Fibroblast of the aortic adventitia (primary cell): Measurements from ENCODE around the gene RAB40C. TPM values are rescaled to one million over a fixed set of nuclear protein-coding genes. Genes with fewer than 3 reads are reported as not detected.
"Not testable (repeated sequence)": the region's sequence is repeated elsewhere in the genome, so short reads cannot be mapped to it uniquely, and the experiment has no call there.

Experiments
- DNase-seq: peaks from one replicate; pipeline ENCODE4 v3.0.0-alpha.2; 2010; ENCODE audit warnings: low read depth
- H3K4me3 ChIP-seq: 2 replicates; pipeline ENCODE4 v1.5.1; 2011; ENCODE audit warnings: low read depth, mild to moderate bottlenecking, control low read depth, low read length, moderate library complexity
- total RNA-seq: library from RNA; depleted of rRNA; stranded (reverse); fragments of >200 nt; gene quantifications from 2 replicates; pipeline ENCODE4 v1.2.3, GENCODE V29; 2012; ENCODE audit warnings: low replicate concordance
- TF ChIP-seq, protein P1 (sequence below): IDR thresholded peaks from 2 replicates; pipeline ENCODE4 v1.5.1; 2011; ENCODE audit warnings: mild to moderate bottlenecking, low read length, control low read depth, inconsistent platforms; ENCODE audit not compliant: insufficient read depth

Gene RAB40C
- total RNA-seq, 1 donor: 12.0 TPM

DNA sequence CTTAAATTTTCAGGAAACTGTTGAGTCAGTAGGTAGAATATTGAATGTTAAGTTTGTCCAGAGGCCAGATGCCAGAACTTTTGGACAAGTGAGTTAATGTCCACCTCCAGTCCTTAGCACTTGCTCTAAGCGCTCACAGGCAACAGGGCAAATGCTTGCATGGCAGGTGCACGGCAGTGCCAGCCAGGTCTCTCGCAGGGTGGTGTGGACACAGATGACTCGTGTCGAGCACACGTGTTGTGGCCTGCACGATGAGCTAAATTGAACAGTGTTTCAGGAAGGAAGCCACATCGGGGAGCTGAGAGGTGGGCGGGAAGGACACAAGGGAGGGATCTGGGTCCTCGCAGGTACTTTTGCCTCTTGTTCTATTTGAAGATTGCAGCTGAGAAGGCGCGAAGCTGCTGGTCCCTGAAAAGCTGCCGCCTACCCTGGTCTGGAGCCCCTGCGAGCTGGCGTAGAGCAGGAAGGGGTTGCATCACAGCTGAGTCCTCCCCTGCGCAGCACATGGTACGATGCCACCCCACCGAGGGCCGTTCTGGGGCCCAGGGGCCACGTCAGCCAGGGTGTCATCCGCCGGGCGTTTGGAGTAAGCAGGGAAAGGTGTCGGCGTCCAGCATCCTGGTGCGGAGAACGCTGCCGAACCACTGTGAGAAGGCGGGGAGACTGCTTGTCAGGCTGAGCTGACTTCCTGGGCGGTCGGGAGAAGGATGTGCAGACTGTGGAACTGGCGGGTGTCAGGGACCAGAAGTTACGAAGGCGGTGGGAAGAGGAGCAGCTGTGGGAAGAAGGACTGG lies 6.3 kb downstream of the RAB40C start:
- H3K4me3 ChIP-seq: no peak overlapping the region
- TF ChIP-seq, protein P1, sequence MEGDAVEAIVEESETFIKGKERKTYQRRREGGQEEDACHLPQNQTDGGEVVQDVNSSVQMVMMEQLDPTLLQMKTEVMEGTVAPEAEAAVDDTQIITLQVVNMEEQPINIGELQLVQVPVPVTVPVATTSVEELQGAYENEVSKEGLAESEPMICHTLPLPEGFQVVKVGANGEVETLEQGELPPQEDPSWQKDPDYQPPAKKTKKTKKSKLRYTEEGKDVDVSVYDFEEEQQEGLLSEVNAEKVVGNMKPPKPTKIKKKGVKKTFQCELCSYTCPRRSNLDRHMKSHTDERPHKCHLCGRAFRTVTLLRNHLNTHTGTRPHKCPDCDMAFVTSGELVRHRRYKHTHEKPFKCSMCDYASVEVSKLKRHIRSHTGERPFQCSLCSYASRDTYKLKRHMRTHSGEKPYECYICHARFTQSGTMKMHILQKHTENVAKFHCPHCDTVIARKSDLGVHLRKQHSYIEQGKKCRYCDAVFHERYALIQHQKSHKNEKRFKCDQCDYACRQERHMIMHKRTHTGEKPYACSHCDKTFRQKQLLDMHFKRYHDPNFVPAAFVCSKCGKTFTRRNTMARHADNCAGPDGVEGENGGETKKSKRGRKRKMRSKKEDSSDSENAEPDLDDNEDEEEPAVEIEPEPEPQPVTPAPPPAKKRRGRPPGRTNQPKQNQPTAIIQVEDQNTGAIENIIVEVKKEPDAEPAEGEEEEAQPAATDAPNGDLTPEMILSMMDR: no peak
- no peak for DNase-seq

DNA sequence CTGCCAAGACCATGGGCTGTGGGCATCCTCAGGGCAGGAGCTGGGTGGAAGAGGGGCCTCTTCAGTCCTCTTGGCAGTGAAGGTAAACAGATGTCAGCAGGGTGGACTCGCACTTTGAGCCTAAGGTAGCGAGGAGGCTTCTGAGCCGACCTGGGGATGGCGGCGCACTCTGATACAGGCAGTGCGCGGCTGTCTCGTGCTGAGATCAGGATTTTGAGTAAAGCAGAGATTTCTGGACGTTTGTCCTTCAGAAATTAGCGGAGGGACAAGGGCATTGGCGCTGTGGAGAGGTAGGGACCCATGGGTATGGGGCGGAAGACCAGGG lies 6.8 kb downstream of the RAB40C start:
- no peak for DNase-seq
- TF ChIP-seq, protein P1: no peak
- H3K4me3 ChIP-seq: no peak overlapping the region

DNA sequence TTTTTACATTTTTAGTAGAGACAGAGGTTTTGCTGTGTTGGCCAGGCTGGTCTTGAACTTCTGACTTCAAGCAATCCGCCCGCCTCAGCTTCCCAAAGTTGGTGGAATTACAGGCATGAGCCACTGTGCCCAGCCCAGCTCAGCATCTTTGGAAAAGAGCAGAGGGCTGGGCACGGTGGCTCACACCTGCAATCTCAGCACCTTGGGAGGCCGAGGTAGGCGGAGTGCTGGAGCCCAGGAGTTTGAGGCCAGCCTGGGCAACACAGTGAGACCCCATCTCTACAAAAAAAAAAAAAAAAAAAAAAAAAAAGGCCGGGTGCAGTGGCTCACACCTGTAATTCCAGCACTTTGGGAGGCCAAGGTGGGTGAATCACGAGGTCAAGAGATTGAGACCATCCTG lies 7.8 kb downstream of the RAB40C start:
- DNase-seq, H3K4me3 ChIP-seq: not testable (repeated sequence)

DNA sequence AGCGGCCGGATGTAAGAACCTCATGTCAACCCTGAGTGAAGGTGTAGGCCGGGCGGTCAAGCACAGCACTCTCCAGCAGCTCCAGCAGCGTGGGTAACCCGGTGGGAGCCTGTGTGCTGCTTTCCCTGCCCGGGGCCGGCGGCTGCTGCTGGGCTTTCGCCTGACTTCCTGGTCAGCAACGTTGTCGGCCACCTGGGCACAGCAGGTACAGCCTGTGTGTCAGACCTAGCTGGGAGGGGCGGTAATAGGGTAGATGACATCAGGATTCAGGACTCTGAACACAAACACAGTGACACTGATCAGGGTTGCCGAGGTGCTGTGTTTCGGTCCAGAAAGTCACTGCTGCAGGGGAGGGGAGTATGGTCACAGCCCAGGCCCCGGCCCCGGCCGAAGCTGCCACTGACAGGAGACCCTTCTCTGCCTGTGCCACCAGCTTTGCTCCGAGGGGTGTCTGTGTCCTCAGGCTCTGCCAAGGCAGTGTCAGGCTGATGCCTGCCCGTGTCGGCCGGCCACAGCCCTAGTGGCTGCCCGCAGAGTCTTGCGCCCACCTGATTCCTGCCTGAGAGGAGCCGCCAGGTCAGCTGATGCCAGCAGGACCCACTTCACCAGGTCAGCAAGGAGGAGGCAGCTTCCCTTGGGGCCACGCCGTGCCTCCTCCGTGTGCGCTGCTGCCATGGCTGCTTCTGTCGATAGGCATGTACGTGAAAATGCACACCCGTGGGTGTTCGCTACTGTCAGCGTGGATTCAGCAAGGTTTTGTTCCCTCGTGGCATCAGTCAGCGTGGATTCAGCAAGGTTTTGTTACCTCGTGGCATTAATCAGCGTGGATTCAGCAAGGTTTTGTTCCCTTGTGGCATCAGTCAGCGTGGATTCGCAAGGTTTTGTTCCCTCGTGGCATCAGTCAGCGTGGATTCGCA lies 9.2 kb downstream of the RAB40C start:
- DNase-seq: no peak

DNA sequence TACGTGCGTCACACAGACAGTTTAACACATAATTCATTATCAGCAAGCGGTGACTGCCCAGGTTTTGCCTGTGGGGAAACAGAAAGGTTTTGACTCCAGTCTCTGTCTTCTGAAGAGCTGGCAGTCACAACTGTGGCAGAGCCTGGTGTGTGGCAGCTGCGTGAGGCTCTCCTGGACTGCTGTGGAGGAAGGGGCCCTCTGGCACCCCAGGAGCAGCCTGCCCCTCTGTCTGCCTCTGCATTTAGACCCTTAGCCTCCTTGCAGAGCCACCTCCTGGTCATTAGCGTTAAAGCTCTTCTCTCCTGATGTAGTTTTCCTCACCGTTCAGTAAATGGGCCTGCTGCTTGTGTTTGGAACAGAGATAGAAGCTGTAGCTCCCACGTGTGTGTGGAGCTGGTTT lies 10.9 kb downstream of the RAB40C start:
- TF ChIP-seq, protein P1: peak; percentile 26
- no peak overlapping the region for H3K4me3 ChIP-seq
- no peak for DNase-seq

More for the DNA sequence above, 9.2 kb downstream of the RAB40C start:
- TF ChIP-seq, protein P1: no peak
- H3K4me3 ChIP-seq: no peak overlapping the region

DNA sequence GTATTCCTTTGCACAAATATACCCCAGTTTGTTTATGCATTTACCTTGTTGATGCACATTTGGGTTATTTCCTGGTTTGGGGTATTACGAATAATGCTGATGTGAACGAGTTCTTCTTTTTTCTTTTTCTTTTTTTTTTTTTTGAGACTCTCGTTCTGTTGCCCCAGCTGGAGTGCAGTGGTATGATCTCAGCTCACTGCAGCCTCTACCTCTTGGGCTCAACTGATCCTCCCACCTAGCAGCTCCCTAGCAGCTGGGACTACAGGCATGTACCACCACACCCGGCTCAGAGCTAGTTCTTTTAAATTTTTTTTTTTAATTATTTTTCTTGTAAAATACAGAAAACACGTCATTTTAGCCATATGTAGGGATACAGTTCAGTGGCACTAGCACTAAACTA lies 14.1 kb downstream of the RAB40C start:
- TF ChIP-seq, protein P1: no peak
- DNase-seq: no peak
- no peak overlapping the region for H3K4me3 ChIP-seq

DNA sequence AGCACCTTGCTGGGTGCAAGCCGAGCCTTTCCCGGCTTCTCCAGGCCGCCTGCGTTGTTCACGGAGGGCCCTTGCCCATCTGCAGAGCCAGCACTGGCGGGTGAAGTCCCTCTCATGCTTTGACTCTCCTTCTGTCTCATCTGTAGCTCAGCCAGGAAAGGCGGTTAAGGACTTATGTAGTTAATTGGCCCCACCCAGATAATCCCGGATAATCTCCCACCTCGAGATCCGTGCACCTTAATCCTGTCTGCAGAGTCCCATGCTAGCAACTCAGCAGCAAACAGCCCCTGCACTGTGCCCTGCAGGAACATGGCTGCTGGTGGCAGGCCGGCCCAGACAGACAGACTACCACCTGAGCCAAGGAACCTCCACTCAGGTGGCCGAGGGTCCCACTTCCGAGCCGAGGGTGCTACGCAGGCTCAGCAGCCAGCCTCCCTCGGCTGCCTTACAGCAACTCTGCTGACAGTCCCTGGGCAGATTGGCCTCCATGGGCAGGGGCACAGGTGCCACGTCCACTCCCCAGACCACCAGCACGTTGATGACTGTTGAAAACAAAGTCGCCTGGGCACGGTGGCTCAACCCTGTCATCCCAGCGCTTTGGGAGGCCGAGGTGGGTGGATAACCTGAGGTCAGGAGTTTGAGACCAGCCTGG lies 16.9 kb downstream of the RAB40C start:
- TF ChIP-seq, protein P1: no peak
- DNase-seq: no peak
- no peak overlapping the region for H3K4me3 ChIP-seq
